SIG-M5 treated with dmso at 0.1 percent for 504 hours (cell line): ENCODE data around the gene MRPL19.

Source experiments
- DNase-seq: peaks from one replicate; lab custom pipeline; 2025; ENCODE audit not compliant: unreplicated experiment; lab: John Stamatoyannopoulos, UW

The MRPL19 gene

DNA sequence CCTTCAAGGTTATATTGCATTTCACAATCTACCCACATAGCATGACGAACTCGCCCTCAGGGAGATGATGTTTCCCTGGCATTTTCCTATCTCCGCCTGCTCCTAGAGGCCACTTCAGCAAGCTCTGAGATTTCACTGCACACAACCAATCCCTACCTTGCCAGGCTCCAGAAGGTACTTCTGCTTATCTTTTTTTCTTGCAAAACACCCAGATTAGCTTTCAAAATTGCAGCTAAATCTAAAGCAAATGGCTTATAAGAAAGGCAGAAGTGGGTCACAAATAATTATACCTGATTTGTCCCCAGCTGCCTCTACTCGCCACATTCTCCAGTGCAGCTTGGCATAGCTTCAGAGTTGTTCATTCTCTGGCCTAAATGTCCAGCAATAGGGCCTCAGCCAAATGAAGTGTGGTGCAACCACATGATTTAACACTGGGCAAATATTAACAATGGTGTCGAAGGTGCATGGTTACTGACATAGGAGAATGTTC is 32.4 kb upstream of the MRPL19 start:
- no peak for DNase-seq

DNA sequence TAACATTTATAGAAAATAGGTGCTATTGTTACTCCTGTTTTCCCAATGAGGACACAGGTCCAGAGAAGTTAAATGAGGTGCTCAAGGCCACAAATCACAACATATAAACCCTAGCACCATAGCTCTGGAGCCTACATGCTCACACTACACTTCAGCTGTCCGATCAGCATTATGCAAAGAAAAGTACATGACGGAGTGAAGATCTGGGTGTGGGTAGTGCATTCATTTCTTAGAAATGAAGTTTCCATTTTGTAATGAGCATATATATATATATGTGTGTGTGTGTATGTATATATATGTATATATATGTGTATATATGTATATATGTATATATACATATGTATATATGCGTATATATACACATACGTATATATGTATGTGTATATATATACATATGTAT is 30.2 kb upstream of the MRPL19 start:
- no peak for DNase-seq

- DNase-seq, result no peak
These were observed 29.6 kb upstream of the MRPL19 start for GRCh38 chr2:75616933-75617332.

GRCh38 chr2:75619956-75620740 is 26.4 kb upstream of the MRPL19 start:
- no peak for DNase-seq

- DNase-seq, result no peak
These were observed 25.4 kb upstream of the MRPL19 start for GRCh38 chr2:75621228-75621627.

GRCh38 chr2:75622500-75622899 is 24.1 kb upstream of the MRPL19 start:
- DNase-seq, result no peak

- DNase-seq, result no peak
These were observed 23.7 kb upstream of the MRPL19 start for GRCh38 chr2:75622929-75623328.

- peak; percentile 48 for DNase-seq
These were observed 18.6 kb upstream of the MRPL19 start for GRCh38 chr2:75627902-75628504.

- DNase-seq, result no peak
These were observed 14.4 kb upstream of the MRPL19 start for GRCh38 chr2:75632091-75632701.

DNA sequence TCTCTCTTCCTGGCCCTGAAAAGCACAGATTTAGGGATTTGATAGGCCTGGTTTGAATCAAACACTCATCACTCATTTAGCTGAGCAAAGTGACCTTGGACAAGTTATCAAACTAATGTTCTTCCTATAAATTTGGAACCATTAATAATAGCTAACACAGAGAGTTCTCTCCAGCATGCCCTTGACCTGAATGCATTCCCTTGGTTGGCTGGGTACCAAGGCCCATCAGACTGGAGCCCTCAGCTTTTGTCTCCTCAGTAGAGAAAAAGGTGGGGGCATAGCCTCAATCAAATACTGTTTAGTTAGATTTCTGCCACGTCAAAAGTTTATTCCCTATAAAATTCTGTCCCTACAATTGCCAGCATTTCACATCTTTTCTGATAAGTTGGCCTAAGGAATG is 13.8 kb upstream of the MRPL19 start:
- DNase-seq, result no peak

DNA sequence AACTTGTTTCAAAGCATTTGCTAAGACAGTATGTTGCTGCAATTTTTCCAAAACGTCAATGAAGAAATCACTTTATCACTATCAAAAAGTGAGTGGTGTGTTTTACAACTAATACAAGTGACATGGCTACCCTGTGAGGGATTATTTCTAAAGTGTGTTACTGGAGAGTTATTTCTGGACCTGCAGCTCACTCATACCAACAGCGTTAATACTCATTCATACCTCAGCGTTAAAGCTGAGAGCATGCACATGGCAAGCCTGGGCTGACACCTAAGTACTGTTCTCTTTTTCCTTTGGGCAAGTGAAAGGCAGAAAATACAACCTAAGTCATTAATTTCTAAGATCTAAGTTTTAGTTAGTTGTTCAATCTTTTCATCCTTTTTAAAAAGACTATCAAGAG is 13.0 kb upstream of the MRPL19 start:
- no peak for DNase-seq

DNA sequence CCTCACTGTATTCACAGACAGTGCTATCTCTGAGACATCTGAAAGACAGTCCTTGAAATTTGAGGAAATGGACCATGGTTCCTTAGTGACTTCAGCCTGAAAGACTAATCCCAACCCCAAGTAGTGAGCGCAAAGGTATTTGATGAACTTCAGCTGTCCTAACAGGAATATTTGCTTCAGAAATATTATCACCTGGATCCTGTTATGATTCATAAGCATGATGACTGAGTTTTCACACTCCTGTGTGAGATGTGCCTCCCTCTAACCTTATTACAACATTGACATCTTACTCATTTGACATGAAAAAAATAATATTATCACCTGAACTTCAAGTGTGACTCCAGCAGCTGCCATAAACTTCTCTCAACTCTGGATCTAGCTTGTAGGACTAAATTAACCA is 11.6 kb upstream of the MRPL19 start:
- no peak for DNase-seq

DNA sequence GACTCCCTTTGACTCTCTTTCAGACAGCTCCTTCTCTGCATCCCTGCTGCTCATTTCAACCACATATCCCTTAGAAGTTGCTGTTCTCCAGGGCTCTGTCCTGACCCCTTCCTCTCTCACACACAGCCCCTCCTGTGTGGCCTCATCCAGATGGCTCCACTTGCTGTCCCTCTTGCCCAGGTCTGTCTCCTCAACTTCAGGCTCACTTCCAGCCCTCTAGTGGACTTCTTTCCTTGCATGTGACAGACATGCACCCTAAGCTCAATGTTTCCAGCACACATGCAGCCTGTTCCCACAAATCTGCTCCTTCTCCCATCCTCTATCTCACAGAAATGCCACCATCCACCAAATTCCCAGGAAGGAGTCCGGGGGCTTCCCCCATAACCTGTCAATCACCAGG is 9.0 kb upstream of the MRPL19 start:
- DNase-seq, result no peak

GRCh38 chr2:75640621-75641121 is 5.9 kb upstream of the MRPL19 start:
- peak; percentile 61 for DNase-seq

- DNase-seq, result no peak
These were observed 5.0 kb upstream of the MRPL19 start for GRCh38 chr2:75641587-75641986.

DNA sequence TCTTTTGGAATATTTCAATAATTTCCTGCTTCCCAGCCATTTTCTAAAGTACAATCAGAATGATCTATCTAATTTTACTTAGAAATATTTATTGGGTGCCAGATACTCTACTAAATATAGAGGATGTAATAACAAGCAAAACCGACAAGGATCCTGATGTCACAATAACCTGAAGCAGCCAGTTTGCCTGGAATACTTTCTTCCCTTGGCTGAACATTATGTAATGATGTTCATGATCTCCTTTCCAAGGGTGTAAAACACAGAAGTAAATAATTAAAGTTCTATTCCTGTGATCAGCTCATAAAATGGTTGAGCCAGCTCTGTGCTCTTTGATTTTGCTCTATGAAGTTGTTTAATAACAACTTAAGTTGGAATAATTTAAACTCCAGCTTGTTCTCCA is 2.6 kb upstream of the MRPL19 start:
- no peak for DNase-seq

- DNase-seq, result no peak
These were observed 940 bp upstream of the MRPL19 start for GRCh38 chr2:75645643-75646042.

- DNase-seq, result no peak
These were observed 447 bp upstream of the MRPL19 start for GRCh38 chr2:75646090-75646582.

DNA sequence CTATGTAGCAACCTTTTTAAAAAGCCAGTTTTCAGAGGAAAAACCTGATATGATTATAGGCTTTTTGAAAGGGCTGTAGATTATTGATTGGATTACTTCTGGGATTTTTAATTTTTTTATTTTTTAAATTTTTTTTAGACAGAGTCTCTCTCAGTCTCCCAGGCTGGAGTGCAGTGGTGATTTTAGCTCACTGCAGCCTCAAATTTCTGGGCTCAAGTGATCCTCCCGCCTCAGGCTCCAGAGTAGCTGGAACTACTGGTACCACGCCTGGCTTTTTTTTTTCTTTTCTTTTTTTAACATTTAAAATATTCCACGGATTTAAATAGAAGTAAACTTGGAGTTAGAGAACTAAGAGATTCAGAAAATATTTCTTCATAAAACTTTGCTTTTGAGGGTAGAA is 1.2 kb downstream of the MRPL19 start:
- DNase-seq, result no peak

DNA sequence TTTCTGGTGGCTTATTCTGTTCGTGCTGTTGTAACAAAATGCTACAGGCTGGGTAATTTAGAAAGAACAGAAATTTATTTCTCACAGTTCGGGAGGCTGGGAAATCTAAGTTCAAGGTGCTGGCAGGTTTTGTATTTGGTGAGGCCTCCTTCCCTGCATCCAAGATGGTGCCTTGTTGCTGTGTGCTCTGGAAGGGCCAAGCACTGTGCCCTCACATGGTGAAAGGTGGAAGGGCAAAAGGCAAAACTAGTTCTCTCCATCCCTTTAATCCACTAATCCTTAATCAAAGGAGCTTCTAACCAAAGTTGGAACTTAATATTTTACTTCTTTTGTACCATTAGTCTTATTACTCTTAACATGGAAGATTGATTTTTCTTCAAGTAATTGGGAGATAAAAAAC is 7.4 kb downstream of the MRPL19 start:
- no peak for DNase-seq

DNA sequence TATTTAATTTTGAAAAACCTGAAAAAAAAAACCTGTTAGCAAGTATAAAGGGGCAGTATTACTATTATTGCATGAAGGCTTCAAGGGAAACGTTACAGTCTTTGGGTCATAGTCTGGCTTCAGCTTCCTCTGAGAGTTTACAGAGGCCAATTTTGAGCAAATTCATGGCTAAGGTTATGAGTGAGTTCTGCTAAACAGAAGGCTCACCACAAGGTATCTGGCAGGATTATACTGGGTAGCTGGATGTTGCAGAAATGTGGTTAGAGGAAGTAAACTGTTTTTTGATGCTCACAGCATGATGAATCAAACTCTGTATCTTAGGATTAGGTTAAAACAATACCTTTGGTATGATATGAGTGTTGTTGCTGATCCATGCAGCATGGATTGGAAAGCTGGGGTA is 9.3 kb downstream of the MRPL19 start:
- DNase-seq, result no peak

DNA sequence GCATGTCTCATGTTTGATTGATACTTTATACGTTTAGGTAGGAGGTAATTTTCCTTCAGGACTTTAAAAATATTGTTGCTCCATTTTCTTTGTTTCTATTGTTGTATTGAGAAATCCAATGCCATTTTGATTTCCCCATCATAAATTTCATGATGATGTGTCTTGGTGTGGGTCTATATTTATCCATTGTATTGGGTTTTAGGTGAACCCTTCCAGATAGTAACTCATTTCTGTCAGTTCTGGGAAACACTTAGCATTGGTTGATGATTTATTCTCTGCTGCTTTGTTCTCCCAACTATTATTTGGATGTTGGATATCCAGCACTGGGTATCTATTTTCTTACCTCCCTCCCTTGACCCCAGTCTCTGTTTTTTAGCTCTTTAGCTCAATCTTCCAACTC is 10.0 kb downstream of the MRPL19 start:
- no peak for DNase-seq
